ENCODE measurements around the gene INAVA.
A peak's percentile ranks its signal among the peaks of the same experiment; 100 is the strongest.

INAVA gene

GRCh38 chr1:200895801-200896530 lies 1.3 kb downstream of the INAVA start:
- in situ Hi-C loops (cut with MboI; ENCODE audit: low pct_unique_long_range_greater_than_20kb, low sequenced_read_pairs) = no loop called here
- no peak for DNase-seq

- in situ Hi-C loops (cut with MboI; ENCODE audit: low pct_unique_long_range_greater_than_20kb, low sequenced_read_pairs) = no loop called here
Observed at GRCh38 chr1:200896531-200897196, 2.0 kb downstream of the INAVA start.

GRCh38 chr1:200897259-200897658 lies 2.6 kb downstream of the INAVA start:
- DNase-seq = no peak
- in situ Hi-C loops (cut with MboI; ENCODE audit: low pct_unique_long_range_greater_than_20kb, low sequenced_read_pairs) = no loop called here

More at GRCh38 chr1:200896531-200897196, 2.0 kb downstream of the INAVA start:
- no peak for DNase-seq

- in situ Hi-C loops (cut with MboI; ENCODE audit: low pct_unique_long_range_greater_than_20kb, low sequenced_read_pairs) = no loop called here
- peak; percentile 76 for DNase-seq
Observed at GRCh38 chr1:200899015-200899386, 4.3 kb downstream of the INAVA start.

- no peak for DNase-seq
- in situ Hi-C loops (cut with MboI; ENCODE audit: low pct_unique_long_range_greater_than_20kb, low sequenced_read_pairs) = no loop called here
Observed at GRCh38 chr1:200899451-200899915, 4.8 kb downstream of the INAVA start.

GRCh38 chr1:200899954-200900867 lies 5.5 kb downstream of the INAVA start:
- no peak for DNase-seq
- in situ Hi-C loops (cut with MboI; ENCODE audit: low pct_unique_long_range_greater_than_20kb, low sequenced_read_pairs) = no loop called here

- in situ Hi-C loops (cut with MboI; ENCODE audit: low pct_unique_long_range_greater_than_20kb, low sequenced_read_pairs) = no loop called here
- DNase-seq = no peak
Observed at GRCh38 chr1:200900877-200901276, 6.2 kb downstream of the INAVA start.

- DNase-seq = no peak
- in situ Hi-C loops (cut with MboI; ENCODE audit: low pct_unique_long_range_greater_than_20kb, low sequenced_read_pairs) = no loop called here
Observed at GRCh38 chr1:200901350-200901749, 6.7 kb downstream of the INAVA start.

- DNase-seq = no peak
- in situ Hi-C loops (cut with MboI; ENCODE audit: low pct_unique_long_range_greater_than_20kb, low sequenced_read_pairs) = no loop called here
Observed at GRCh38 chr1:200901796-200902444, 7.2 kb downstream of the INAVA start.

GRCh38 chr1:200903793-200904192 lies 9.1 kb downstream of the INAVA start:
- DNase-seq = no peak
- in situ Hi-C loops (cut with MboI; ENCODE audit: low pct_unique_long_range_greater_than_20kb, low sequenced_read_pairs) = no loop called here

- no peak for DNase-seq
- in situ Hi-C loops (cut with MboI; ENCODE audit: low pct_unique_long_range_greater_than_20kb, low sequenced_read_pairs) = no loop called here
Observed at GRCh38 chr1:200904772-200905171, 10.1 kb downstream of the INAVA start.

- DNase-seq = no peak
- in situ Hi-C loops (cut with MboI; ENCODE audit: low pct_unique_long_range_greater_than_20kb, low sequenced_read_pairs) = no loop called here
Observed at GRCh38 chr1:200905411-200906052, 10.8 kb downstream of the INAVA start.

GRCh38 chr1:200906491-200906890 lies 11.8 kb downstream of the INAVA start:
- DNase-seq = no peak
- in situ Hi-C loops (cut with MboI; ENCODE audit: low pct_unique_long_range_greater_than_20kb, low sequenced_read_pairs) = no loop called here

- peak; percentile 53 for DNase-seq
- in situ Hi-C loops (cut with MboI; ENCODE audit: low pct_unique_long_range_greater_than_20kb, low sequenced_read_pairs) = no loop called here
Observed at GRCh38 chr1:200907611-200908097, 13.0 kb downstream of the INAVA start.

- in situ Hi-C loops (cut with MboI; ENCODE audit: low pct_unique_long_range_greater_than_20kb, low sequenced_read_pairs) = no loop called here
- no peak for DNase-seq
Observed at GRCh38 chr1:200908191-200908868, 13.6 kb downstream of the INAVA start.

GRCh38 chr1:200909071-200909470 lies 14.4 kb downstream of the INAVA start:
- in situ Hi-C loops (cut with MboI; ENCODE audit: low pct_unique_long_range_greater_than_20kb, low sequenced_read_pairs) = no loop called here
- DNase-seq = no peak

GRCh38 chr1:200909757-200910239 lies 15.1 kb downstream of the INAVA start:
- DNase-seq = no peak
- in situ Hi-C loops (cut with MboI; ENCODE audit: low pct_unique_long_range_greater_than_20kb, low sequenced_read_pairs) = no loop called here

- in situ Hi-C loops (cut with MboI; ENCODE audit: low pct_unique_long_range_greater_than_20kb, low sequenced_read_pairs) = no loop called here
- DNase-seq = no peak
Observed at GRCh38 chr1:200911361-200911760, 16.7 kb downstream of the INAVA start.

Data from KBM-7 (cell line).